HG03432 (cell line): Measurements from ENCODE around the gene ARL15.
"Not testable (repeated sequence)": the region's sequence is repeated elsewhere in the genome, so short reads cannot be mapped to it uniquely, and the experiment has no call there.

Experiments used
- ATAC-seq: cut with Tn5 transposase; IDR thresholded peaks from one replicate; pipeline ENCODE4 v1.9.1; 2021; ENCODE audit warnings: mild to moderate bottlenecking, moderate library complexity; ENCODE audit not compliant: unreplicated experiment

Gene ARL15

GRCh38 chr5:53997736-53998627 lies 312.4 kb downstream of the ARL15 start:
- ATAC-seq: no peak

GRCh38 chr5:53996008-53996407 lies 314.4 kb downstream of the ARL15 start:
- ATAC-seq: no peak

- ATAC-seq: no peak
Observed at GRCh38 chr5:53994148-53994547, 316.2 kb downstream of the ARL15 start.

- ATAC-seq: no peak
Observed at GRCh38 chr5:53991942-53992341, 318.4 kb downstream of the ARL15 start.

GRCh38 chr5:53987101-53987500 lies 323.3 kb downstream of the ARL15 start:
- no peak for ATAC-seq

- ATAC-seq: no peak
Observed at GRCh38 chr5:53985796-53986195, 324.6 kb downstream of the ARL15 start.

- ATAC-seq: no peak
Observed at GRCh38 chr5:53984971-53985370, 325.4 kb downstream of the ARL15 start.

- ATAC-seq: no peak
Observed at GRCh38 chr5:53983568-53984460, 326.6 kb downstream of the ARL15 start.

GRCh38 chr5:53982319-53982718 lies 328.1 kb downstream of the ARL15 start:
- not testable (repeated sequence) for ATAC-seq

- no peak for ATAC-seq
Observed at GRCh38 chr5:53980061-53980460, 330.3 kb downstream of the ARL15 start.

GRCh38 chr5:53974021-53974420 lies 336.4 kb downstream of the ARL15 start:
- no peak for ATAC-seq

GRCh38 chr5:53972314-53972713 lies 338.1 kb downstream of the ARL15 start:
- ATAC-seq: no peak

GRCh38 chr5:53971551-53971950 lies 338.8 kb downstream of the ARL15 start:
- ATAC-seq: no peak

- no peak for ATAC-seq
Observed at GRCh38 chr5:53971131-53971530, 339.2 kb downstream of the ARL15 start.

- ATAC-seq: no peak
Observed at GRCh38 chr5:53970475-53970874, 339.9 kb downstream of the ARL15 start.

- no peak for ATAC-seq
Observed at GRCh38 chr5:53969176-53969730, 341.1 kb downstream of the ARL15 start.

GRCh38 chr5:53965459-53965858 lies 344.9 kb downstream of the ARL15 start:
- no peak for ATAC-seq

GRCh38 chr5:53963958-53964357 lies 346.4 kb downstream of the ARL15 start:
- ATAC-seq: no peak

GRCh38 chr5:53962306-53962705 lies 348.1 kb downstream of the ARL15 start:
- no peak for ATAC-seq

GRCh38 chr5:53956632-53957031 lies 353.7 kb downstream of the ARL15 start:
- no peak for ATAC-seq

- no peak for ATAC-seq
Observed at GRCh38 chr5:53956196-53956595, 354.2 kb downstream of the ARL15 start.
